Lower leg skin (tissue), 3 donors: ENCODE measurements around the gene MYOCOS.

ENCODE experiments used
- CTCF ChIP-seq, 3 donors: fragments of 450-650 bp; IDR thresholded peaks; one replicate each; pipeline ENCODE4 v1.5.1; 2016; ENCODE audit warnings: antibody characterized with exemption in 3 of 3, mild to moderate bottlenecking in 3 of 3, moderate library complexity in 2 of 3
- POLR2A ChIP-seq, 2 donors: fragments of 450-650 bp; IDR thresholded peaks; one replicate each; pipeline ENCODE4 v1.6.1; 2016 to 2017; ENCODE audit warnings: antibody characterized with exemption in 2 of 2, mild to moderate bottlenecking in 1 of 2, moderate library complexity in 1 of 2

GRCh38 chr1:171596705-171597104 is 25.3 kb upstream of the MYOCOS start:
- TF ChIP-seq CTCF (IDR thresholded peaks at IDR 0.05) (no peak), POLR2A (IDR thresholded peaks at IDR 0.05) (no peak)
